ENCODE measurements around the gene CD36. TPM values are rescaled to one million over a fixed set of nuclear protein-coding genes. Genes with fewer than 3 reads are reported as not detected.

The CD36 gene
- total RNA-seq, 1 experiment from 2014 or later: not detected

GRCh38 chr7:80644054-80644453 lies 5.6 kb downstream of the CD36 start:
- H3K27me3 ChIP-seq (ENCODE audit: low read length): no peaks in the 10 kb centered on the region
- H3K4me3 ChIP-seq (ENCODE audit: low read length): no peak overlapping the region
- ChIA-PET CTCF (no interaction called here), POLR2A (ENCODE audit: unreplicated experiment) (no interaction called here)
- no TSS peak for BruUV-seq (replicated peaks)
- TF ChIP-seq CTCF (conservative IDR thresholded peaks at IDR 0.05; ENCODE audit: low read depth, low read length): no peak
- TF ChIP-seq EZH2 (IDR thresholded peaks at IDR 0.05; ENCODE audit: low read length, unreplicated experiment): no peak
- no peak for TF ChIP-seq EZH2phosphoT487 (IDR thresholded peaks at IDR 0.05; ENCODE audit: borderline replicate concordance, low read length)
- intact Hi-C loops (cut with micrococcal nuclease): loop anchor here (5.0 kb wide), 1 partner anchor 47 kb away; no protein-coding TSS in a partner anchor
- no peak overlapping the region for H3K9ac ChIP-seq (ENCODE audit: low read length)
- no peaks in the 10 kb centered on the region for H3K9me2 ChIP-seq (replicated peaks; ENCODE audit: low read length)
- H3K79me2 ChIP-seq (ENCODE audit: low read length): no peaks in the 10 kb centered on the region
- peak overlapping the region; percentile 21 for H3K4me2 ChIP-seq (ENCODE audit: low read length)
- no peaks in the 10 kb centered on the region for H3K36me3 ChIP-seq (ENCODE audit: low read depth, low read length)
- DNase-seq (no peak), ATAC-seq (no peak)
- no peak overlapping the region for H3K27ac ChIP-seq (ENCODE audit: low read length)
- no peaks in the 10 kb centered on the region for H3K9me3 ChIP-seq (ENCODE audit: low read length)
- peaks cover 23% of the 10 kb centered on the region for H3K4me1 ChIP-seq (ENCODE audit: insufficient read depth, low read length)
- no peak overlapping the region for H2AFZ ChIP-seq (ENCODE audit: low read length)
- no peaks in the 10 kb centered on the region for H4K20me1 ChIP-seq (ENCODE audit: low read length)
- H3F3A ChIP-seq (ENCODE audit: low read length, unreplicated experiment): no peaks in the 10 kb centered on the region

GRCh38 chr7:80646083-80646865 lies 7.8 kb downstream of the CD36 start:
- no peaks in the 10 kb centered on the region for H3K27me3 ChIP-seq (ENCODE audit: low read length)
- no peaks in the 10 kb centered on the region for H3F3A ChIP-seq (ENCODE audit: low read length, unreplicated experiment)
- H3K9me3 ChIP-seq (ENCODE audit: low read length): no peaks in the 10 kb centered on the region
- H3K4me1 ChIP-seq (ENCODE audit: insufficient read depth, low read length): peaks cover 16% of the 10 kb centered on the region
- TF ChIP-seq EZH2 (IDR thresholded peaks at IDR 0.05; ENCODE audit: low read length, unreplicated experiment): no peak
- no peak for TF ChIP-seq EZH2phosphoT487 (IDR thresholded peaks at IDR 0.05; ENCODE audit: borderline replicate concordance, low read length)
- TF ChIP-seq CTCF (conservative IDR thresholded peaks at IDR 0.05; ENCODE audit: low read depth, low read length): no peak
- H3K4me3 ChIP-seq (ENCODE audit: low read length): no peak overlapping the region
- H3K27ac ChIP-seq (ENCODE audit: low read length): no peak overlapping the region
- no peak for ATAC-seq
- intact Hi-C loops (cut with micrococcal nuclease): no loop called here
- DNase-seq: no peak
- no peak overlapping the region for H3K4me2 ChIP-seq (ENCODE audit: low read length)
- no peaks in the 10 kb centered on the region for H3K79me2 ChIP-seq (ENCODE audit: low read length)
- H3K9me2 ChIP-seq (replicated peaks; ENCODE audit: low read length): 0 out of 2 replicates have a peak, but pooled peaks cover 4% of the 10 kb centered on the region
- BruUV-seq (replicated peaks): no TSS peak
- ChIA-PET CTCF (no interaction called here), POLR2A (ENCODE audit: unreplicated experiment) (no interaction called here)
- no peak overlapping the region for H2AFZ ChIP-seq (ENCODE audit: low read length)
- no peaks in the 10 kb centered on the region for H3K36me3 ChIP-seq (ENCODE audit: low read depth, low read length)
- no peaks in the 10 kb centered on the region for H4K20me1 ChIP-seq (ENCODE audit: low read length)
- no peak overlapping the region for H3K9ac ChIP-seq (ENCODE audit: low read length)

- no TSS peak for BruUV-seq (replicated peaks)
- Histone ChIP-seq H3K9me3 (ENCODE audit: low read length) (no peaks in the 10 kb centered on the region), H3K4me1 (ENCODE audit: insufficient read depth, low read length) (peaks cover 14% of the 10 kb centered on the region), H2AFZ (ENCODE audit: low read length) (no peak overlapping the region), H3K9me2 (replicated peaks; ENCODE audit: low read length) (0 out of 2 replicates have a peak, but pooled peaks cover 4% of the 10 kb centered on the region), H3K4me3 (ENCODE audit: low read length) (no peak overlapping the region), H3K27ac (ENCODE audit: low read length) (no peak overlapping the region), H3K79me2 (ENCODE audit: low read length) (no peaks in the 10 kb centered on the region), H3K36me3 (ENCODE audit: low read depth, low read length) (no peaks in the 10 kb centered on the region), H3K9ac (ENCODE audit: low read length) (no peak overlapping the region), H4K20me1 (ENCODE audit: low read length) (no peaks in the 10 kb centered on the region), H3F3A (ENCODE audit: low read length, unreplicated experiment) (no peaks in the 10 kb centered on the region), H3K4me2 (ENCODE audit: low read length) (no peak overlapping the region), H3K27me3 (ENCODE audit: low read length) (no peaks in the 10 kb centered on the region)
- TF ChIP-seq EZH2phosphoT487 (IDR thresholded peaks at IDR 0.05; ENCODE audit: borderline replicate concordance, low read length) (no peak), CTCF (conservative IDR thresholded peaks at IDR 0.05; ENCODE audit: low read depth, low read length) (no peak), EZH2 (IDR thresholded peaks at IDR 0.05; ENCODE audit: low read length, unreplicated experiment) (no peak)
- DNase-seq (no peak), ATAC-seq (no peak)
- ChIA-PET CTCF (no interaction called here), POLR2A (ENCODE audit: unreplicated experiment) (no interaction called here)
- intact Hi-C loops (cut with micrococcal nuclease): no loop called here
Observed at GRCh38 chr7:80647436-80647835, 9.0 kb downstream of the CD36 start.

Measured in PC-3 (cell line).